OCI-LY3 (cell line): ENCODE results near the gene CC2D2A.

Experiments used
- CTCF ChIP-seq: fragments of 200-600, 300-600 bp; sonication (generic); IDR thresholded peaks from 2 replicates; pipeline ENCODE4 v1.5.1; 2014; ENCODE audit warnings: antibody characterized with exemption, low read length, low read depth
- EZH2phosphoT487 ChIP-seq: fragments of 200-600 bp; shearing (Covaris generic); IDR thresholded peaks from 2 replicates; pipeline ENCODE4 v1.6.1; 2018; ENCODE audit warnings: antibody characterized with exemption, mixed run types, low read depth

GRCh38 chr4:15434676-15435075, 35.0 kb upstream of the CC2D2A start:
- TF ChIP-seq CTCF (no peak), EZH2phosphoT487 (no peak)
